ENCODE results near the gene ZNF558. TPM values are rescaled to one million over a fixed set of nuclear protein-coding genes. Genes with fewer than 3 reads are reported as not detected.
"Not testable (repeated sequence)": the region's sequence is repeated elsewhere in the genome, so short reads cannot be mapped to it uniquely, and the experiment has no call there.

The ZNF558 gene
- total RNA-seq, 1 experiment from 2014 or later = 23.2 TPM

DNA sequence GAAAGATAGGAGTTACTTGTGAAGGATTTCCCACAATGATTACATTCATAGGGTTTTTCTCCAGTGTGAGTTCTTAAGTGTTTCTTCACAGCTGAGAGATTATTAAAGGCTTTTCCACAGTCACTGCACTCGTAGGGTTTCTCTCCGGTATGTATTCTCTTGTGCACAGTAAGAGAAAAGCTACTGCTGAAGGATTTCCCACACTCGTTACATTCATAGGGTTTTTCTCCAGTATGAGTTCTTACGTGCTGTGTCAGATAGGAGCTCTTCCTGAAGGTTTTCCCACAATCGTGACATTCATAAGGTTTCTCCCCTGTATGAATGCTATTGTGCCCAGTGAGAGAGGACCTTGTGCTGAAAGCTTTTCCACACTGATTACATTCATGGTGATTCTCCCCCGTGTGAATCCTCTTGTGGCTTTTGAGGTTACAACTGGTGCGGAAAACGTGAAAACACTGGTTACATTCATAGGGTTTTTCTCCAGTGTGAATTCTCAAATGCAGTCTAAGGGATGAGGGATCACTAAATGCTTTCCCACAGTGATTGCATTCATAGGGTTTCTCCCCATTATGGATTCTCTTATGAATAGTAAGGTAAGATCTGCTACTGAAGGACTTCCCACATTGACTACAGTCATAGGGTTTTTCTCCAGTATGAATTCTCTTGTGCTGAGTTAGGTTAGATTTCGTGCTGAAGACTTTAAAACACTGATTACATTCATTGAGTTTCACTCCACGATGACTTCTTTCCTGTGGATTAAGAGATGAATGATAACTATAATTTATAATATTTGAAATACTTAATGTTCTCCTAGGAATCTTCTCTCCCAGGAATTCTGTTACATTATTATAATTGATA lies 20.6 kb downstream of the ZNF558 start:
- no peak for DNase-seq (ENCODE audit: extremely low read depth, low read depth)

GRCh38 chr19:8806661-8807060 lies 25.4 kb downstream of the ZNF558 start:
- DNase-seq (ENCODE audit: extremely low read depth, low read depth) = no peak

DNA sequence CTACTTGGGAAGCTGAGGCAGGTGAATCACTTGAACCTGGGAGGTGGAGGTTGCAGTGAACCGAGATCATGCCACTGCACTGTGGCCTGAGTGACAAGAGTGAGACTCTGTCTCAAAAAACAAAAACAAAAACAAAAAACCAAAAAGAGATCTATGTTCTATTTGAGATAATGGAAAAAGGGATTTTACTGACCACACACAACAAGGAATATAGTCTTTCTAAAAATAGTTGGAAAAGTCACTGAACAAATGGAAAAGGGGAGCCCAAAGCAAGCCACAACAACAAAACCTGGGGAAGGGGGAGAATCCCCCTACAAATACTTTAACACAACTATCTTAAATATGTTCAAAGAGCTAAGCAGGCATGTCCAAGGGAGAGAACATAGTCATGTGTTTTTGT lies 37.3 kb downstream of the ZNF558 start:
- no peak for DNase-seq (ENCODE audit: extremely low read depth, low read depth)

GRCh38 chr19:8773587-8773986 lies 58.5 kb downstream of the ZNF558 start:
- not testable (repeated sequence) for DNase-seq (ENCODE audit: extremely low read depth, low read depth)

- DNase-seq (ENCODE audit: extremely low read depth, low read depth) = not testable (repeated sequence)
Measured at GRCh38 chr19:8769265-8769664, 62.8 kb downstream of the ZNF558 start.

DNA sequence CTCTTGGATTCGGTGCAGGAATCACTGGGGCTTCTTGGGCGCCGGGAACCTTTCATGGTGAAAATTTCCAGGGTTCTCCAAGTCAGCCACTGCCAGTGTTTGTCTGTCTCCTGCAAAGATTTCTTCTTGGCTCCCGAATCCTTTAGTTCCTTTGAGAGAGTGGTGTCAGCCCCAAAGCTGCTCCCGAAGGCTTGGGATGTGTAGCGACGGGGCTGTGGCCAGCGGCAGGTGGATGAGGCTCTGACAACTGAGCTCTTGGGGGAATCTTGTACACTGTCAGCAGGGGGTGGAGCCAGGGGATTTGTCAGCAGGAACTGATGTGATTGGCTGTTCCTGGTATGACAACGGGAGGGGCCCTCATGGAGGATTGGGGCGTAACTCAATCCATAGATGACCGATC lies 64.8 kb downstream of the ZNF558 start:
- DNase-seq (ENCODE audit: extremely low read depth, low read depth) = not testable (repeated sequence)

Small RNA genes within 50 kb of the gene (small RNA-seq; reads per million reads assigned to genes)
- 0 reads per million in 2 experiments for gene AC012616.1

Other genes with a start within 250 kb of the ZNF558 start
- gene ADAMTS10, start 221.6 kb downstream of the ZNF558 start, total RNA-seq (2014; rRNA removed; shearing (Covaris generic)) = 0.82 TPM in 1 of 2 replicates, not detected in the other
- not detected in 2 replicates for gene NFILZ, start 201.7 kb downstream of the ZNF558 start, total RNA-seq (2014; rRNA removed; shearing (Covaris generic))
- not detected in 2 replicates for gene ACTL9, start 133.5 kb downstream of the ZNF558 start, total RNA-seq (2014; rRNA removed; shearing (Covaris generic))
- gene OR2Z1, start 110.7 kb downstream of the ZNF558 start, total RNA-seq (2014; rRNA removed; shearing (Covaris generic)) = not detected in 2 replicates
- gene MBD3L1, start 73 bp upstream of the ZNF558 start, total RNA-seq (2014; rRNA removed; shearing (Covaris generic)) = not detected in 2 replicates
- gene MUC16, start 178.1 kb upstream of the ZNF558 start, total RNA-seq (2014; rRNA removed; shearing (Covaris generic)) = under 0.01 TPM in 1 of 2 replicates, not detected in the other

Measured in NCI-H460 (cell line).